Uterus (tissue), 2 donors: ENCODE measurements around the gene THOC2.

Experiments
- POLR2A ChIP-seq, 2 donors: fragments of 450-650 bp; IDR thresholded peaks; one replicate each; pipeline ENCODE4 v1.6.1; 2016; ENCODE audit warnings: antibody characterized with exemption in 2 of 2, mild to moderate bottlenecking in 1 of 2, moderate library complexity in 1 of 2
- TF ChIP-seq, protein P1 (sequence below), 4 experiments: fragments of 200-600 bp in 2 of 4; fragments of 450-650 bp in 2 of 4; sonication (generic) in 2 of 4; IDR thresholded peaks; one replicate each; pipeline ENCODE4 v1.5.1; 2016 to 2019; ENCODE audit warnings: antibody characterized with exemption in 4 of 4, mild to moderate bottlenecking in 2 of 4, moderate library complexity in 1 of 4

DNA sequence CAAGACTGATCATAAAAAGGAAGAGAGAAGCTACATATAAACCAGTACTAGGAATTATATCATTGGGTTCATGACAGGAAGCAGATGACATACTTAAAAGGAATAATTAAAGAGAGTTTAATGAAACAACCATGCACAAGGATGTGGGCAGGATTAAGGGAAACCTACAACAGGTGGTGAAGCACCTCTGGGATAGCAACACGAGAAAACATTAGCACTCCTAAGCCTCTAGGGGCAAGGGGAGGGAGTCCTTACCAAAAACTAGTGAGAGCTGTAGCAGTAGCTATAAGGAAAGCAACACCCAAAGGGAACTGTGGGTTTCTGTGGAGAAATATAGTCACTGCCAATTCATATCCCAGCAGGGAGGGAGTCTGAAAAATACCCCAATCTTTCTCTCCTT, 7.2 kb upstream of the THOC2 start:
- TF ChIP-seq, protein P1, sequence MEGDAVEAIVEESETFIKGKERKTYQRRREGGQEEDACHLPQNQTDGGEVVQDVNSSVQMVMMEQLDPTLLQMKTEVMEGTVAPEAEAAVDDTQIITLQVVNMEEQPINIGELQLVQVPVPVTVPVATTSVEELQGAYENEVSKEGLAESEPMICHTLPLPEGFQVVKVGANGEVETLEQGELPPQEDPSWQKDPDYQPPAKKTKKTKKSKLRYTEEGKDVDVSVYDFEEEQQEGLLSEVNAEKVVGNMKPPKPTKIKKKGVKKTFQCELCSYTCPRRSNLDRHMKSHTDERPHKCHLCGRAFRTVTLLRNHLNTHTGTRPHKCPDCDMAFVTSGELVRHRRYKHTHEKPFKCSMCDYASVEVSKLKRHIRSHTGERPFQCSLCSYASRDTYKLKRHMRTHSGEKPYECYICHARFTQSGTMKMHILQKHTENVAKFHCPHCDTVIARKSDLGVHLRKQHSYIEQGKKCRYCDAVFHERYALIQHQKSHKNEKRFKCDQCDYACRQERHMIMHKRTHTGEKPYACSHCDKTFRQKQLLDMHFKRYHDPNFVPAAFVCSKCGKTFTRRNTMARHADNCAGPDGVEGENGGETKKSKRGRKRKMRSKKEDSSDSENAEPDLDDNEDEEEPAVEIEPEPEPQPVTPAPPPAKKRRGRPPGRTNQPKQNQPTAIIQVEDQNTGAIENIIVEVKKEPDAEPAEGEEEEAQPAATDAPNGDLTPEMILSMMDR (IDR thresholded peaks at IDR 0.05) = no peak
- no peak for TF ChIP-seq POLR2A (IDR thresholded peaks at IDR 0.05)
